Ovary (tissue), 3 donors: ENCODE results near the gene TSHZ2.

ENCODE experiments used
- CTCF ChIP-seq, 3 donors: fragments of 450-650 bp in 2 of 3; fragments of 200-600 bp in 1 of 3; IDR thresholded peaks; one replicate each; pipeline versions ENCODE4 v1.5.1 to v1.8.0; 2016 to 2022; ENCODE audit warnings: antibody characterized with exemption in 3 of 3, mild to moderate bottlenecking in 1 of 3
- POLR2A ChIP-seq: fragments of 450-650 bp; IDR thresholded peaks from one replicate; pipeline ENCODE4 v1.6.1; 2017; ENCODE audit warnings: antibody characterized with exemption, mild to moderate bottlenecking, moderate library complexity
- donor health status: DM: no; HTN: no; CAD: no.

- TF ChIP-seq CTCF (IDR thresholded peaks at IDR 0.05), result no peak
- TF ChIP-seq POLR2A, result no peak
Observed at GRCh38 chr20:52983726-52984450, 11.7 kb downstream of the TSHZ2 start.
